ENCODE measurements around the gene STAB1. TPM values are rescaled to one million over a fixed set of nuclear protein-coding genes. Genes with fewer than 3 reads are reported as not detected.

STAB1 gene
- total and polyA plus RNA-seq, 2 of the 8 experiments (the other 6 are each of a cell fraction or from before 2014, with no cell fraction given): 1.0 to 1.9 TPM

- no peak overlapping the region for H2AK5ac ChIP-seq (ENCODE audit: low read depth, low read length)
- H3K4ac ChIP-seq (replicated peaks; ENCODE audit: insufficient read length, low read depth, low read length): no peak overlapping the region
- FAIRE-seq: no peak
- H3K14ac ChIP-seq (ENCODE audit: insufficient read length): no peak overlapping the region
- H3K27me3 ChIP-seq (replicated peaks in 1 of 4; ENCODE audit: control insufficient read depth in 3 of 4, extremely low read depth in 1 of 4, insufficient read depth in 3 of 4, low read length in 3 of 4): no peaks in the 10 kb centered on the region
- H3K9me3 ChIP-seq (ENCODE audit: insufficient read depth in 2 of 2, low read depth in 1 of 2, low read length in 1 of 2): no peaks in the 10 kb centered on the region
- no peak overlapping the region for H2BK20ac ChIP-seq (ENCODE audit: low read length)
- no peak for DNase-seq (ENCODE audit: low read depth in 1 of 2, low spot score in 2 of 2)
- H3K23me2 ChIP-seq (ENCODE audit: low read depth, low read length): no peaks in the 10 kb centered on the region
- H3K4me3 ChIP-seq (ENCODE audit: extremely low read depth in 1 of 4, insufficient read depth in 2 of 4, low read depth in 3 of 4, low read length in 4 of 4): no peak overlapping the region
- H4K91ac ChIP-seq (replicated peaks; ENCODE audit: insufficient read length, low read length): no peak overlapping the region
- no peak overlapping the region for H4K8ac ChIP-seq (ENCODE audit: extremely low read depth, insufficient read depth, low read length)
- no peak overlapping the region for H2BK5ac ChIP-seq (ENCODE audit: low read depth, low read length)
- H3K27ac ChIP-seq (ENCODE audit: low read depth, low read length): no peak overlapping the region
- CTCF ChIA-PET (ENCODE audit: partially characterized antibody): interaction anchor here (0.6 kb wide), 1 partner anchor 110 kb away, joined by 4 read pairs; no protein-coding TSS in a partner anchor
- no peak overlapping the region for H3K18ac ChIP-seq (ENCODE audit: extremely low read depth, low read length)
- H2AFZ ChIP-seq (ENCODE audit: low read length): no peak overlapping the region
- H4K5ac ChIP-seq (ENCODE audit: insufficient read length, low read depth, low read length): no peak overlapping the region
- no peak overlapping the region for H3K56ac ChIP-seq (replicated peaks; ENCODE audit: insufficient read length, low read depth, low read length)
- H3K4me1 ChIP-seq (replicated peaks in 1 of 4; ENCODE audit: control insufficient read depth in 3 of 4, insufficient read depth in 4 of 4, low read length in 3 of 4): no peaks in the 10 kb centered on the region
- H4K20me1 ChIP-seq (replicated peaks in 1 of 2; ENCODE audit: control insufficient read depth in 1 of 2, insufficient read depth in 2 of 2, low read length in 2 of 2): no peaks in the 10 kb centered on the region
- POLR2A ChIA-PET (ENCODE audit: partially characterized antibody): interaction anchor here (0.6 kb wide), 1 partner anchor 526 kb away, joined by 3 read pairs; no protein-coding TSS in a partner anchor
- H3K79me1 ChIP-seq (ENCODE audit: low read depth, low read length): no peaks in the 10 kb centered on the region
- 73% methylated on average over 6 of the region's 6 CpGs; no CpG with 5 or more reads in 1 of the 2 experiments for WGBS, 2 experiments (ENCODE audit: extremely low coverage in 1 of 2, insufficient coverage in 1 of 2, insufficient read length in 1 of 2, insufficient replicate concordance in 2 of 2, low coverage in 1 of 2, low lambda C conversion rate in 2 of 2, missing lambda C conversion rate in 1 of 2)
- H2BK15ac ChIP-seq (ENCODE audit: low read length): no peak overlapping the region
- H3K4me2 ChIP-seq (ENCODE audit: insufficient read depth in 1 of 2, low read depth in 2 of 2, low read length in 2 of 2): no peak overlapping the region
- no peaks in the 10 kb centered on the region for H3K79me2 ChIP-seq (ENCODE audit: control insufficient read depth in 1 of 2, insufficient read depth in 2 of 2, low read length in 2 of 2)
- H3K9ac ChIP-seq (replicated peaks in 1 of 4; ENCODE audit: extremely low read depth in 1 of 4, low read depth in 3 of 4, low read length in 3 of 4): no peak overlapping the region
- no peak overlapping the region for H2BK12ac ChIP-seq (ENCODE audit: low read depth, low read length)
- no peak for TF ChIP-seq TEAD4 (IDR thresholded peaks at IDR 0.05; ENCODE audit: low read depth, low read length)
- no peak for TF ChIP-seq RAD21 (IDR thresholded peaks at IDR 0.05 in 1 of 2, conservative IDR thresholded peaks at IDR 0.05 in 1 of 2; ENCODE audit: low read depth in 2 of 2, low read length in 2 of 2)
- H2BK120ac ChIP-seq (replicated peaks; ENCODE audit: low read depth, low read length): no peak overlapping the region
- H3K36me3 ChIP-seq (ENCODE audit: control insufficient read depth in 2 of 4, insufficient read depth in 4 of 4, low read length in 3 of 4): peaks cover 0 to 10% (median 1%) of the 10 kb centered on the region in 4 experiments; a peak in 4 of 8 replicates
- H3K23ac ChIP-seq (ENCODE audit: insufficient read length): no peak overlapping the region
Measured at GRCh38 chr3:52572221-52572620, 77.1 kb downstream of the STAB1 start.

Small RNA genes lying within 50 kb of the gene (small RNA-seq; reads per million reads assigned to genes)
- not detected for gene RNU6-856P (ENCODE audit: insufficient read depth)
- gene RNU6ATAC16P (ENCODE audit: insufficient read depth): not detected

Other genes with a start within 250 kb of the STAB1 start
- 5.2 and 5.4 TPM in 2 replicates for gene PPM1M, start 249.6 kb upstream of the STAB1 start, total RNA-seq (2021; fragmentation: NEBNext Ultra II Directional; extraction: Animal tissue kit (Norgen Biotek cat#: 25700))
- 5.1 and 6.3 TPM in 2 replicates for gene PPM1M, start 249.6 kb upstream of the STAB1 start, polyA plus RNA-seq (2011; rRNA removed)
- gene WDR82, start 216.7 kb upstream of the STAB1 start, total RNA-seq (2021; fragmentation: NEBNext Ultra II Directional; extraction: Animal tissue kit (Norgen Biotek cat#: 25700)): 77.2 and 82.7 TPM in 2 replicates
- 25.8 and 33.5 TPM in 2 replicates for gene WDR82, start 216.7 kb upstream of the STAB1 start, polyA plus RNA-seq (2011; rRNA removed)
- 3.5 and 4.2 TPM in 2 replicates for gene GLYCTK, start 207.5 kb upstream of the STAB1 start, total RNA-seq (2021; fragmentation: NEBNext Ultra II Directional; extraction: Animal tissue kit (Norgen Biotek cat#: 25700))
- 8.7 and 11.1 TPM in 2 replicates for gene GLYCTK, start 207.5 kb upstream of the STAB1 start, polyA plus RNA-seq (2011; rRNA removed)
- gene DNAH1, start 179.0 kb upstream of the STAB1 start, total RNA-seq (2021; fragmentation: NEBNext Ultra II Directional; extraction: Animal tissue kit (Norgen Biotek cat#: 25700)): 0.63 and 1.5 TPM in 2 replicates
- 1.0 and 1.9 TPM in 2 replicates for gene DNAH1, start 179.0 kb upstream of the STAB1 start, polyA plus RNA-seq (2011; rRNA removed)
- gene BAP1, start 85.3 kb upstream of the STAB1 start, total RNA-seq (2021; fragmentation: NEBNext Ultra II Directional; extraction: Animal tissue kit (Norgen Biotek cat#: 25700)): 72.9 and 80.3 TPM in 2 replicates
- 64.9 and 79.5 TPM in 2 replicates for gene BAP1, start 85.3 kb upstream of the STAB1 start, polyA plus RNA-seq (2011; rRNA removed)
- 9.5 and 12.0 TPM in 2 replicates for gene PHF7, start 84.7 kb upstream of the STAB1 start, total RNA-seq (2021; fragmentation: NEBNext Ultra II Directional; extraction: Animal tissue kit (Norgen Biotek cat#: 25700))
- gene PHF7, start 84.7 kb upstream of the STAB1 start, polyA plus RNA-seq (2011; rRNA removed): 6.3 and 6.7 TPM in 2 replicates
- 1.5 TPM in 2 replicates for gene SEMA3G, start 50.2 kb upstream of the STAB1 start, total RNA-seq (2021; fragmentation: NEBNext Ultra II Directional; extraction: Animal tissue kit (Norgen Biotek cat#: 25700))
- 0.95 and 2.4 TPM in 2 replicates for gene SEMA3G, start 50.2 kb upstream of the STAB1 start, polyA plus RNA-seq (2011; rRNA removed)
- 5.8 and 9.5 TPM in 2 replicates for gene TNNC1, start 41.3 kb upstream of the STAB1 start, total RNA-seq (2021; fragmentation: NEBNext Ultra II Directional; extraction: Animal tissue kit (Norgen Biotek cat#: 25700))
- 16.4 and 18.5 TPM in 2 replicates for gene TNNC1, start 41.3 kb upstream of the STAB1 start, polyA plus RNA-seq (2011; rRNA removed)
- 67.0 and 71.9 TPM in 2 replicates for gene NISCH, start 39.7 kb upstream of the STAB1 start, total RNA-seq (2021; fragmentation: NEBNext Ultra II Directional; extraction: Animal tissue kit (Norgen Biotek cat#: 25700))
- 71.2 and 108 TPM in 2 replicates for gene NISCH, start 39.7 kb upstream of the STAB1 start, polyA plus RNA-seq (2011; rRNA removed)
- gene NT5DC2, start 38.5 kb downstream of the STAB1 start, total RNA-seq (2021; fragmentation: NEBNext Ultra II Directional; extraction: Animal tissue kit (Norgen Biotek cat#: 25700)): 331 and 367 TPM in 2 replicates
- 477 and 618 TPM in 2 replicates for gene NT5DC2, start 38.5 kb downstream of the STAB1 start, polyA plus RNA-seq (2011; rRNA removed)
- gene UQCC5, start 41.3 kb downstream of the STAB1 start, total RNA-seq (2021; fragmentation: NEBNext Ultra II Directional; extraction: Animal tissue kit (Norgen Biotek cat#: 25700)): 37.7 and 39.3 TPM in 2 replicates
- gene UQCC5, start 41.3 kb downstream of the STAB1 start, polyA plus RNA-seq (2011; rRNA removed): 35.0 and 45.0 TPM in 2 replicates
- 65.8 and 65.9 TPM in 2 replicates for gene PBRM1, start 190.6 kb downstream of the STAB1 start, total RNA-seq (2021; fragmentation: NEBNext Ultra II Directional; extraction: Animal tissue kit (Norgen Biotek cat#: 25700))
- 17.0 and 19.3 TPM in 2 replicates for gene PBRM1, start 190.6 kb downstream of the STAB1 start, polyA plus RNA-seq (2011; rRNA removed)
- 174 and 184 TPM in 2 replicates for gene GNL3, start 190.7 kb downstream of the STAB1 start, total RNA-seq (2021; fragmentation: NEBNext Ultra II Directional; extraction: Animal tissue kit (Norgen Biotek cat#: 25700))
- 35.7 and 45.5 TPM in 2 replicates for gene GNL3, start 190.7 kb downstream of the STAB1 start, polyA plus RNA-seq (2011; rRNA removed)
- 33.6 and 33.8 TPM in 2 replicates for gene GLT8D1, start 210.5 kb downstream of the STAB1 start, total RNA-seq (2021; fragmentation: NEBNext Ultra II Directional; extraction: Animal tissue kit (Norgen Biotek cat#: 25700))
- 23.2 and 29.0 TPM in 2 replicates for gene GLT8D1, start 210.5 kb downstream of the STAB1 start, polyA plus RNA-seq (2011; rRNA removed)
- 102 and 104 TPM in 2 replicates for gene SPCS1, start 210.8 kb downstream of the STAB1 start, total RNA-seq (2021; fragmentation: NEBNext Ultra II Directional; extraction: Animal tissue kit (Norgen Biotek cat#: 25700))
- gene SPCS1, start 210.8 kb downstream of the STAB1 start, polyA plus RNA-seq (2011; rRNA removed): 185 and 191 TPM in 2 replicates